A673 (cell line): ENCODE results near the gene HSF5.

ENCODE experiments used
- CTCF ChIP-seq: fragments of 300-800, 200-600 bp; sonication (generic); conservative IDR thresholded peaks from 2 replicates; pipeline ENCODE4 v1.5.1; 2017; ENCODE audit warnings: low read depth, mild to moderate bottlenecking, antibody characterized with exemption, low read length, moderate library complexity, mixed read lengths
- EZH2 ChIP-seq: fragments of 200-600 bp; sonication (generic); IDR thresholded peaks from 2 replicates; pipeline ENCODE4 v1.6.1; 2017; ENCODE audit warnings: borderline replicate concordance, low read depth, mild to moderate bottlenecking, mixed read lengths, antibody characterized with exemption, low read length; ENCODE audit not compliant: poor library complexity, severe bottlenecking

GRCh38 chr17:58390884-58391283 lies 97.3 kb downstream of the HSF5 start:
- TF ChIP-seq CTCF (no peak), EZH2 (no peak)
